Epithelial cell of proximal tubule (primary cell): ENCODE measurements around the gene TBC1D19. TPM values are rescaled to one million over a fixed set of nuclear protein-coding genes. Genes with fewer than 3 reads are reported as not detected.
"Not testable (repeated sequence)": the region's sequence is repeated elsewhere in the genome, so short reads cannot be mapped to it uniquely, and the experiment has no call there.

Experiments used
- DNase-seq: peaks from one replicate; pipeline ENCODE4 v3.0.0-alpha.2; 2011; ENCODE audit warnings: low read depth
- H3K4me3 ChIP-seq: 2 replicates; pipeline ENCODE4 v1.5.1; 2011; ENCODE audit warnings: low read depth, mild to moderate bottlenecking, low read length
- total RNA-seq: library from RNA; depleted of rRNA; stranded (reverse); fragments of >200 nt; gene quantifications from 2 replicates; pipeline ENCODE4 v1.2.3, GENCODE V29; 2015
- TF ChIP-seq, protein P1 (sequence below): conservative IDR thresholded peaks from 2 replicates; pipeline ENCODE4 v1.5.1; 2012; ENCODE audit warnings: low read depth, mild to moderate bottlenecking, low read length

Gene TBC1D19, protein sequence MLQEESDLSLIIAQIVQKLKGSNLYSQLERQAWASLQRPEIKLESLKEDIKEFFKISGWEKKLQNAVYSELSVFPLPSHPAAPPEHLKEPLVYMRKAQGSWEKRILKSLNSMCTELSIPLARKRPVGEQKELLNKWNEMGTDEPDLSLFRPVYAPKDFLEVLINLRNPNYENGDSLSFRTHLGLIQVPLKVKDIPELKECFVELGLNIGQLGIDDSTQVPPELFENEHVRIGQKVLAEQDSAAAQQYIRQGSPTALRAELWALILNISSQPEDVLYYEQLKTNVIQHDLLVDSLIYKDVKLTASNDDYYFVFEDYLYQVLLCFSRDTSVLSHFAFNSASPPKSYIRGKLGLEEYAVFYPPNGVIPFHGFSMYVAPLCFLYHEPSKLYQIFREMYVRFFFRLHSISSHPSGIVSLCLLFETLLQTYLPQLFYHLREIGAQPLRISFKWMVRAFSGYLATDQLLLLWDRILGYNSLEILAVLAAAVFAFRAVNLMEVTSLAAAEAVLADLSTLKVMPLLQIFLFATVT
- total RNA-seq: 27.9 and 30.4 TPM in 2 replicates

DNA sequence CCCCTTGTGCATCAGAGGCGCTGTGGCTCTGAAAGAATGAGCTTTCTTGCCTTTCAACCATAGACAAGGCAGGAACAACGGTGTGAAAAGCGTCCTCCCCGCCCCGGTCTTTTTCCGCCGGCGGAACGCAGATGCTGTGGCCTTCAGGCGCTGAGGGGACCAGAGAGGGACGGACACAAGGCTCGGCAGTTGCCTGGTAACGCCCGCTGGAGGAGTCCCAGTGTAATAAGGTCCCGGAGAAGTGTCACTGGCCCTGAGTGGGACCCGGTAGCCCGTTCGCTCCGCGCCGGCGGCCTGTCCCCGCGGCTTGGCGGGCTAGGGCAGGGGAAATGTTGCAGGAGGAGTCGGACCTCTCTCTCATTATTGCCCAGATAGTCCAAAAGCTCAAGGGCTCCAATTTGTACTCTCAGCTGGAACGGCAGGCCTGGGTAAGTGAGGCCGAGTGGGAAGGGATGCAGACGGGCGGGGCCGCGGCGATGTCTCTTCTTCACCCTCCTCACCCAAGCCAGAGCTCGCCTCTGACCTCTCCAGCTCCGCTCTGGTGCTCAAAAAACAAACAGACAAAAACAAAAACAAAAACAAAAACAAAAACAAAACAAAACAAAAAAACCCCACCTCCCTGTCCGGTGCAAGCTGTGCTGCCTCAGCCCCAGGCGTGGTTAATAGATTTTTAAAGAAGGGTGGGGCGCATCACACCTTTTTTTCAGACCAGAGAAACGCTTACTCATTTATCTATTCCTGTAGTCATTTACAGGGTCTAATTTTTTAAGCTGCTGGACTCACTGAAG, at the start of gene TBC1D19:
TBC1D19 (plus strand) TSS at position 220 of the 788 bp plus-strand sequence; CDS start at position 330, 110 bp downstream.
- peak within 1 kb of the TSS; percentile 81 for H3K4me3 ChIP-seq
- TF ChIP-seq, protein P1, sequence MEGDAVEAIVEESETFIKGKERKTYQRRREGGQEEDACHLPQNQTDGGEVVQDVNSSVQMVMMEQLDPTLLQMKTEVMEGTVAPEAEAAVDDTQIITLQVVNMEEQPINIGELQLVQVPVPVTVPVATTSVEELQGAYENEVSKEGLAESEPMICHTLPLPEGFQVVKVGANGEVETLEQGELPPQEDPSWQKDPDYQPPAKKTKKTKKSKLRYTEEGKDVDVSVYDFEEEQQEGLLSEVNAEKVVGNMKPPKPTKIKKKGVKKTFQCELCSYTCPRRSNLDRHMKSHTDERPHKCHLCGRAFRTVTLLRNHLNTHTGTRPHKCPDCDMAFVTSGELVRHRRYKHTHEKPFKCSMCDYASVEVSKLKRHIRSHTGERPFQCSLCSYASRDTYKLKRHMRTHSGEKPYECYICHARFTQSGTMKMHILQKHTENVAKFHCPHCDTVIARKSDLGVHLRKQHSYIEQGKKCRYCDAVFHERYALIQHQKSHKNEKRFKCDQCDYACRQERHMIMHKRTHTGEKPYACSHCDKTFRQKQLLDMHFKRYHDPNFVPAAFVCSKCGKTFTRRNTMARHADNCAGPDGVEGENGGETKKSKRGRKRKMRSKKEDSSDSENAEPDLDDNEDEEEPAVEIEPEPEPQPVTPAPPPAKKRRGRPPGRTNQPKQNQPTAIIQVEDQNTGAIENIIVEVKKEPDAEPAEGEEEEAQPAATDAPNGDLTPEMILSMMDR: no peak
- peak; percentile 55 for DNase-seq

DNA sequence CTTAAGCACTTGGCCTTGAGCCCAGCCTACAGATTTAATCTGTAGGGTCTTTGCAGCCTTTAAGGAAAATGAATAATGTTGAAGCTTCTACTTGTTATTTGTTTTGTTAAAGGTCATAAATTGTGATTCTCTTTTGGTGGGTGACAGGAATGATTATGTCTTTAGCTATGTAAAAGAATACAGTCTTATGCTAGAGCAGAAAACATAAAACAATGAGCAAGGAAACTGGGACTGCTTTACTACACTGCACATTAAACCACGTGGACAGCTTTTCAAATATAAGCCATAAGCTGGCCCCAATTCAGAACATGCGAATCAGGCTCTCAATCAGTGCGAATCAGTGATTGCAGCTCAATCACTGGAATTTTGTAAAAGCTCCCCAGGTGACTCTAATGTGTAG, 40.9 kb upstream of the TBC1D19 start:
- DNase-seq: no peak
- TF ChIP-seq, protein P1: no peak
- no peak overlapping the region for H3K4me3 ChIP-seq

DNA sequence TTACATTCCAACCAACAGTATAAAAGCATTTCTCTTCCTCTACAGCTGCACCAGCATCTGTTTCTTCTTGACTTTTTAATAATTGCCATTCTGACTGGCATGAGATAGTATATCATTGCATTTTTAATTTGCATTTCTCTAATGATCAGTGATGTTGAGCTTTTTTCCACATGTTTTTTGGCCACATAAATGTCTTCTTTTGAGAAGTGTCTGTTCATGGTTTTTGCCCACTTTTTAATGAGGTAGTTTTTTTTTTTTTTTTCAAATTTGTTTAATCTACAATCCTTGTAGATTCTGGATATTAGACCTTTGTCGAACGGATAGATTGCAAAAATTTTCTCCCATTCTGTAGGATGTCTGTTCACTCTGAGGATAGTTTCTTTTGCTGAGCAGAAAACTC, 39.5 kb upstream of the TBC1D19 start:
- DNase-seq: no peak
- no peak overlapping the region for H3K4me3 ChIP-seq
- TF ChIP-seq, protein P1: no peak

DNA sequence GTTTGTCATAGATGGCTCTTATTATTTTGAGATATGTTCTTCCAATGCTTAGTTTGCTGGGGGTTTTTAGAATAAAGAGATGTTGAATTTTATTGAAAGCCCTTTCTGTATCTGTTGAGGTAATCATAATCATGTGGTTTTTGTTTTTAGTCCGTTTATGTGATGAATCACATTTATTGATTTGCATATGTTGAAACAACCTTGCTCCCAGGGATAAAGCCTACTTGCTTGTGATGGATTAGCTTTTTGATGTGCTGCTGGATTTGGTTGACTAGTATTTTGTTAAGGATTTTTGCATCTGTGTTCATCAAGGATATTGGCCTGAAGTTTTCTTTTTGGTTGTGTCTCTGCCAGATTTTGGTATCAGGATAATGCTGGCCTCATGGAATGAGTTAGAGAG, 35.5 kb upstream of the TBC1D19 start:
- H3K4me3 ChIP-seq, DNase-seq: not testable (repeated sequence)

DNA sequence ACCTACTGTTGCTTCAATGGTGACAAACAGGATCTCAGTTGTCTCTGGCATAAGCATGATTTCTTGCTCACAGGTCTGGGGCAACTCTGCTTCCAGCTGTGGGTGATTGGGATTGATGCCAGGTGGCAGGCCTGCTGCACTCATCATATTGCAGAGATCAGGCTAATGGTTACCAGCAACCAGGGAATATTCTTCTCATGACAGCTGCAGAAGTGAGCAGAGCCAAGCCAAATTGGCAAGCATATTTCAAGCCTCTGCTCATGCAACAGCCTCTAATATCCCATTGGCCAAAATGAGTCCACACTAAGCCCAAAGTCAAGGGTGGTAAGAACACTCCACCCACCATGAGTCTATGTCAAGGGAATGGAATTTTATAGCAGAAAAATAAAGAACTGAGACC, 26.7 kb upstream of the TBC1D19 start:
- peak; percentile 47 for DNase-seq

DNA sequence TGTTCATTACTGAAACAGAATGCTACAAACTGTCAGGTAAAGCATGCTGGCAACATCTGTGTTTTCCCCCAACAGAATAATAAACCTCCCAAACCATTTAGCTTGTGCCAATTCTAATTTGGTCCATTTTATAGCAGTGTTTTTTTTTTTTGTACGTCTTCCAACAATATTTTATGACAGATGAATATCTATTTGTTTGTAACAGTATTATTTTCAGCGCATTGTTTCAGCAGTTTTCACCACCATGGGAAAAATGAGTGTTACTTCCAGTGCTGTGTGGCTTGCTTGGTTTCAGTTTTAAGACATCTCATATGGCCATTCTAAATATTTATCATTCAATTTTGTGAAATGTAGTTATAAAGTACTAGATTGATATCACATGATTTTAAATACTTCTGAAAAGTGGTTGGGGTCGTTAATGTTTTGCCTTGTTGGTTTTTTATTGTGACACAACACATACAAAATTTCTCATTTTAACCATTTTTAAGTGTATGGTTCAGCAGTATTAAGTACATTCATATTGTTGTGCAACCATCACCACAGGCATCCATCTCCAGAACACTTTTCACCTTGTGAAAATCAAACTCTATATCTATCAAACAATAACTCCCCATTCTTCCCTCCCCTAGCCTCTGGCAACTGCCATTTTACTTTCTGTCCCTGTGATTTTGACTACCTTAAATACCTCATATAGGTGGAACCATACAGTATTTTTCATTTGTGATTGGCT, 25.6 kb upstream of the TBC1D19 start:
- no peak overlapping the region for H3K4me3 ChIP-seq
- TF ChIP-seq, protein P1: no peak
- no peak for DNase-seq

More for the DNA sequence above, 26.7 kb upstream of the TBC1D19 start:
- TF ChIP-seq, protein P1: no peak
- no peak overlapping the region for H3K4me3 ChIP-seq

DNA sequence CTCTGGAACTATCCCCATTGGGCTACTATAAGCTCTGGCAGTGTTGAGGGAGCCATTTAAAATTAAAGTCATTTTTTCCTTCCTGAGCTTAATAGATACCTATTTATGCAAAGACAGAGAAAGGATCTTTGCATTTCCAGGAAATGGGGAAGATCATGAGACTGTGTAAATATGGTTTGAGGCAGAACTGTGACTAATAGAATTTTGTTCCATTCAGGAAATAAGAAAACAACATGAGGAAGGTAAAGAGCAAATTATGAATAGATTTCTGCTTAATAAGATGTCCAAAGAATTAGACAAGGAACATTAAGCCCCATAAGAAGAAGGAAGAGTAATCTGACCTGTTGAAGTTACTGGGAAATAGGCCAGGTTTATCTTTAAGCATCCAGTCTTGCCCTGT, 17.8 kb upstream of the TBC1D19 start:
- DNase-seq: no peak
- H3K4me3 ChIP-seq: no peak overlapping the region
- TF ChIP-seq, protein P1: no peak
